Osteoblast (primary cell): Measurements from ENCODE around the gene NUP214. TPM values are rescaled to one million over a fixed set of nuclear protein-coding genes. Genes with fewer than 3 reads are reported as not detected.
A peak's percentile ranks its signal among the peaks of the same experiment; 100 is the strongest.

Experiments used
- DNase-seq: peaks from one replicate; pipeline ENCODE4 v3.0.0; 2011; ENCODE audit warnings: low spot score, mixed read lengths; ENCODE audit not compliant: insufficient read length; ENCODE audit errors: missing footprints
- H2AFZ ChIP-seq: 2 replicates; pipeline ENCODE4 v1.6.0; 2011; ENCODE audit warnings: mild to moderate bottlenecking, low read length
- H3K27ac ChIP-seq: 2 replicates; pipeline ENCODE4 v1.5.1; 2011; ENCODE audit warnings: mild to moderate bottlenecking, low read depth, low read length, moderate library complexity
- H3K27me3 ChIP-seq: 2 replicates; pipeline ENCODE4 v1.6.0; 2012; ENCODE audit warnings: mild to moderate bottlenecking, control low read depth, inconsistent platforms, low read length, moderate library complexity; ENCODE audit not compliant: insufficient read depth
- H3K36me3 ChIP-seq: 2 replicates; pipeline ENCODE4 v1.5.1; 2011; ENCODE audit warnings: mild to moderate bottlenecking, low read length, control low read depth, moderate library complexity; ENCODE audit not compliant: insufficient read depth
- H3K4me1 ChIP-seq: 2 replicates; pipeline ENCODE4 v1.5.1; 2011; ENCODE audit warnings: mild to moderate bottlenecking, low read length, control low read depth, moderate library complexity; ENCODE audit not compliant: insufficient read depth
- H3K4me2 ChIP-seq: 2 replicates; pipeline ENCODE4 v1.6.0; 2011; ENCODE audit warnings: mild to moderate bottlenecking, low read length; ENCODE audit not compliant: insufficient read depth
- H3K4me3 ChIP-seq: fragments of 200-600 bp; sonication (generic); 3 replicates; pipeline ENCODE4 v1.5.1; 2012; ENCODE audit warnings: mild to moderate bottlenecking, low read length, inconsistent platforms; ENCODE audit not compliant: insufficient read depth
- H3K79me2 ChIP-seq: 2 replicates; pipeline ENCODE4 v1.6.0; 2012; ENCODE audit warnings: mild to moderate bottlenecking, low read length, control low read depth, inconsistent platforms; ENCODE audit not compliant: insufficient read depth
- H3K9me3 ChIP-seq: 2 replicates; pipeline ENCODE4 v1.5.1; 2011; ENCODE audit warnings: low read depth, low read length, control low read depth
- H4K20me1 ChIP-seq: 2 replicates; pipeline ENCODE4 v1.6.0; 2012; ENCODE audit warnings: mild to moderate bottlenecking, low read length, control low read depth; ENCODE audit not compliant: insufficient read depth
- CTCF ChIP-seq: IDR thresholded peaks from 2 replicates; pipeline ENCODE4 v1.5.1; 2011; ENCODE audit warnings: mild to moderate bottlenecking, low read depth, low read length, moderate library complexity; ENCODE audit errors: extremely low read depth
- total RNA-seq: library from RNA; depleted of rRNA; stranded (reverse); fragments of >200 nt; gene quantifications from 2 replicates; pipeline ENCODE4 v1.2.3, GENCODE V29; 2012

The NUP214 gene
- total RNA-seq, 1 donor, result 17.7 TPM

DNA sequence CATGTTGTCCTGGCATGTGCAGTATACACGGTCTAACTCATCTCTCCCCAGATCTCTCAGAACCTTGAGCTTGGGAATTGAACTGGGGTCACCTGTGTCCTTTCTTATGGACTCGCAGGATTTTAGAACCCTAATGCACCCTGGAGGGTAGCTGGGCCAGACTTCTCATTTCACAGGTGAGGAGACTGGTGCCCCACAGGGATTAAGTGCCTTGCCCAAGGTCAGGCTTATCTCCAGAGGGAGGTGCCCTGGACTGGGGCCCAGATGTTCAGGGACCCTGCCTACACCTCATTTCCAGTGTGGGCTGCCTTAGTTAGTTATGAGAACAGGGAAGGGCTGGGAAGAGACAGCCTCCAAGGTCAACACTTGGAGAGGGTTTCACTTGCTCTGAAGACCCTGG is 4.0 kb upstream of the NUP214 start:
- H3K4me3 ChIP-seq, result no peak overlapping the region
- no peak for TF ChIP-seq CTCF
- H2AFZ ChIP-seq, result no peak overlapping the region

GRCh38 chr9:131122158-131122557 is 3.2 kb upstream of the NUP214 start:
- no peaks in the 10 kb centered on the region for H3K9me3 ChIP-seq
- H3K27ac ChIP-seq, result no peak overlapping the region
- H3K4me3 ChIP-seq, result no peak overlapping the region
- no peak overlapping the region for H3K4me2 ChIP-seq
- peaks cover 18% of the 10 kb centered on the region for H3K79me2 ChIP-seq
- H3K27me3 ChIP-seq, result peaks cover 3% of the 10 kb centered on the region
- no peaks in the 10 kb centered on the region for H3K36me3 ChIP-seq
- peaks cover 3% of the 10 kb centered on the region for H4K20me1 ChIP-seq
- no peak for TF ChIP-seq CTCF
- no peak for DNase-seq
- no peak overlapping the region for H2AFZ ChIP-seq
- H3K4me1 ChIP-seq, result peaks cover 19% of the 10 kb centered on the region

More for the DNA sequence above, 4.0 kb upstream of the NUP214 start:
- Histone ChIP-seq H3K4me1 (peaks cover 15% of the 10 kb centered on the region), H3K36me3 (no peaks in the 10 kb centered on the region), H4K20me1 (peaks cover 3% of the 10 kb centered on the region), H3K79me2 (peaks cover 10% of the 10 kb centered on the region), H3K4me2 (no peak overlapping the region), H3K27me3 (peaks cover 3% of the 10 kb centered on the region), H3K27ac (no peak overlapping the region), H3K9me3 (no peaks in the 10 kb centered on the region)
- no peak for DNase-seq

DNA sequence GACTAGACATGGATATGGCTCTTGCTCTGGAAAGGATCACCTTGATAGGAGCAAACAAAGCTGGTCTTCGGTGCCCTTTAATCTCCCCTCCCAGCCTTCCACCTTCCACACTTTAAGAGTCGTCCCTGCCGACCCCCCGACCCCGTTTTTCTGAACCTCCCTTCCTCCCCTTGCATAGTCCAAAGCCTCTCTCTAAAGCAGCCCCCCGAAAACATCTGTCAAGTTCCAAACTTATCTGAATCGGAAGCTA is 423 bp upstream of the NUP214 start:
- Histone ChIP-seq H3K27ac (peak overlapping the region; percentile 90), H3K4me2 (peak overlapping the region; percentile 100), H3K9me3 (no peaks in the 10 kb centered on the region), H3K36me3 (peaks cover 26% of the 10 kb centered on the region), H2AFZ (peak overlapping the region; percentile 98), H3K79me2 (peaks cover 33% of the 10 kb centered on the region), H3K27me3 (no peaks in the 10 kb centered on the region), H3K4me3 (peak overlapping the region; percentile 98), H4K20me1 (peaks cover 3% of the 10 kb centered on the region), H3K4me1 (peaks cover 16% of the 10 kb centered on the region)
- no peak for DNase-seq
- no peak for TF ChIP-seq CTCF

- peaks cover 16% of the 10 kb centered on the region for H3K4me1 ChIP-seq
- peaks cover 35% of the 10 kb centered on the region for H3K79me2 ChIP-seq
- peak overlapping the region; percentile 99 for H2AFZ ChIP-seq
- H4K20me1 ChIP-seq, result peaks cover 3% of the 10 kb centered on the region
- TF ChIP-seq CTCF, result no peak
- peak overlapping the region; percentile 90 for H3K27ac ChIP-seq
- peak overlapping the region; percentile 100 for H3K4me2 ChIP-seq
- H3K9me3 ChIP-seq, result no peaks in the 10 kb centered on the region
- H3K36me3 ChIP-seq, result peaks cover 34% of the 10 kb centered on the region
- peak overlapping the region; percentile 98 for H3K4me3 ChIP-seq
- DNase-seq, result no peak
- no peaks in the 10 kb centered on the region for H3K27me3 ChIP-seq
These were observed 657 bp downstream of the NUP214 start for GRCh38 chr9:131126059-131126426.
